CD4-positive, alpha-beta T cell (primary cell): ENCODE results near the gene DIS3L2. TPM values are rescaled to one million over a fixed set of nuclear protein-coding genes. Genes with fewer than 3 reads are reported as not detected.

ENCODE experiments used
- ATAC-seq: fragments of 200-7000 bp; cut with Tn5 transposase; one replicate; pipeline ENCODE4 v1.10.0; 2022; ENCODE audit warnings: mild to moderate bottlenecking; ENCODE audit not compliant: poor library complexity
- CTCF ChIA-PET: fragments of 350-600 bp; sonication (Branson Sonifier 250); formaldehyde crosslinking; loops from one replicate; lab custom pipeline; 2021; ENCODE audit warnings: antibody characterized with exemption, inconsistent platforms; lab: Charles Lee
- POLR2A ChIA-PET: fragments of 350-600 bp; sonication (Branson Sonifier 250); formaldehyde crosslinking; loops from one replicate; lab custom pipeline; 2021; ENCODE audit warnings: antibody characterized with exemption, inconsistent platforms; lab: Charles Lee
- DNase-seq, 14 experiments: peaks; one replicate each; pipeline ENCODE4 v3.0.0-alpha.2; 2013 to 2020; ENCODE audit warnings: mixed read lengths in 2 of 14
- H3K27ac ChIP-seq, 2 donors: one replicate each; pipeline versions ENCODE4 v1.5.1 to v1.7.0; 2013; ENCODE audit warnings: low read length in 2 of 2, low read depth in 1 of 2, mild to moderate bottlenecking in 1 of 2
- H3K27me3 ChIP-seq, 2 experiments: 1 replicate in 1 of 2; 2 replicates in 1 of 2; pipeline versions ENCODE4 v1.6.1 to v1.7.0; 2013; ENCODE audit warnings: low read length in 2 of 2, control low read depth in 1 of 2, mild to moderate bottlenecking in 1 of 2, moderate library complexity in 1 of 2; ENCODE audit not compliant: insufficient read depth in 2 of 2, control insufficient read depth in 1 of 2
- H3K36me3 ChIP-seq: one replicate; pipeline ENCODE4 v1.6.1; 2013; ENCODE audit warnings: low read length, control low read depth; ENCODE audit not compliant: insufficient read depth
- H3K4me1 ChIP-seq: one replicate; pipeline ENCODE4 v1.6.1; 2013; ENCODE audit warnings: low read length, control low read depth; ENCODE audit not compliant: insufficient read depth
- H3K4me3 ChIP-seq: one replicate; pipeline ENCODE4 v1.5.1; 2013; ENCODE audit warnings: mild to moderate bottlenecking, low read length, moderate library complexity
- H3K9me3 ChIP-seq, 2 experiments: 1 replicate in 1 of 2; 2 replicates in 1 of 2; pipeline versions ENCODE4 v1.6.1 to v1.7.0; 2013; ENCODE audit warnings: low read length in 2 of 2, mild to moderate bottlenecking in 2 of 2, control low read depth in 1 of 2, moderate library complexity in 1 of 2; ENCODE audit not compliant: control insufficient read depth in 1 of 2, insufficient read depth in 1 of 2
- H3K27ac Mint-ChIP-seq: one replicate; pipeline ENCODE4 v1.8.0; 2020; ENCODE audit warnings: mixed read lengths
- H3K27me3 Mint-ChIP-seq: one replicate; pipeline ENCODE4 v1.8.0; 2021; ENCODE audit warnings: mixed read lengths
- H3K36me3 Mint-ChIP-seq: one replicate; pipeline ENCODE4 v1.8.0; 2021; ENCODE audit warnings: low read depth, mixed read lengths
- H3K4me1 Mint-ChIP-seq: one replicate; pipeline ENCODE4 v1.8.0; 2021; ENCODE audit warnings: low read depth, mixed read lengths
- H3K4me3 Mint-ChIP-seq: one replicate; pipeline ENCODE4 v1.8.0; 2020; ENCODE audit warnings: mild to moderate bottlenecking, mixed read lengths
- H3K9me3 Mint-ChIP-seq: one replicate; pipeline ENCODE4 v1.8.0; 2020; ENCODE audit warnings: mixed read lengths
- intact Hi-C, 2 experiments: fragments of 100-400 bp; cut with DNase I in 1 of 2; cut with micrococcal nuclease in 1 of 2; formaldehyde crosslinking; loops; one replicate each; pipeline versions ENCODE4 v1.15.1 to v1.9.0; 2023 to 2025; cut with DNase I, micrococcal nuclease
- total RNA-seq, 174 experiments: library from RNA in 2 of 174; stranded (reverse) in 2 of 174; gene quantifications; one replicate each; pipeline ENCODE4 v1.2.3 and lab custom pipeline; 2021 to 2026
- TF ChIP-seq, protein P1 (sequence below): fragments of 200-600 bp; IDR thresholded peaks from one replicate; pipeline ENCODE4 v1.8.0; 2022; ENCODE audit warnings: antibody characterized with exemption, mild to moderate bottlenecking

Gene DIS3L2
- total RNA-seq, 2 experiments from 2014 or later, result 59.8 to 62.9 TPM

DNA sequence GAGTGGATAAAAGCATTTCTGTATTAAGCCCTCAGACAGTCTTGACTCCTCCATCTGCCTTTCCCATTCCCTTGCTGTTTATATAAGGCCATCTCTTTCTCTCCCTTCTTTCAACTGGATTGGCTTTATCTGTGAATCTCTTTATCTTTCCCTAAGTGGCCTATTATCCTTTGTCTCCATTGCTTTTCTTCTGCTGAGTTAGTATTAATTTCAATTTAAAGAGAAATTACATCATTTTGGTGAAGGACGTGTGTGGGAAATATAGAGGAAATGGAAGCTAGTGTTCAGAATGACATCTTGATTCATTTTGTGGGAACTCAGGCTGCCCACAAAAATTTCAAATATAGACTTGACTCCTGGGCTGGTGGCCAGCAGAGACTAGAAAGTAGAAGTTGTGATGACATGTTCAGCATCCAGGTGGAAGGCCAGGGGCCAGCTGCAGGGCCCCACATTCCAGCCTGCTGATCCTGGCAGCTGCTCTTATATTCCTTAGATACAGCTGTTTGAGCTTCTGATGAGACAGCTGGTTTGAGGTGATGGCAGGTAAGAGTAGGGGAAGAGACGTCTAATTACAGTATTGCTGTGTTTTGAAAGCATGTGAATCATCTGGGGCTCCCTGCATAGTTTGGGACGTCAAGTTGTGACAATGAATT, 52.3 kb downstream of the DIS3L2 start:
- Mint-ChIP-seq H3K9me3 (no peaks in the 10 kb centered on the region), H3K27ac (no peak overlapping the region), H3K27me3 (no peaks in the 10 kb centered on the region), H3K4me3 (no peak overlapping the region), H3K36me3 (peaks cover 11% of the 10 kb centered on the region), H3K4me1 (peaks cover 36% of the 10 kb centered on the region)
- no peaks in the 10 kb centered on the region for H3K27me3 ChIP-seq
- ChIA-PET POLR2A (interaction anchor here (0.5 kb wide), 1 partner anchor 32 kb away, joined by 4 read pairs; no protein-coding TSS in a partner anchor), CTCF (no interaction called here)
- H3K36me3 ChIP-seq, result peaks cover 30% of the 10 kb centered on the region
- H3K4me1 ChIP-seq, result no peaks in the 10 kb centered on the region
- intact Hi-C loops, result no loop called here
- no peak overlapping the region for H3K4me3 ChIP-seq
- no peaks in the 10 kb centered on the region for H3K9me3 ChIP-seq
- H3K27ac ChIP-seq, result no peak overlapping the region
- no peak for ATAC-seq
- DNase-seq, result peak in 1 of 14 experiments; percentile 5
- TF ChIP-seq, protein P1, sequence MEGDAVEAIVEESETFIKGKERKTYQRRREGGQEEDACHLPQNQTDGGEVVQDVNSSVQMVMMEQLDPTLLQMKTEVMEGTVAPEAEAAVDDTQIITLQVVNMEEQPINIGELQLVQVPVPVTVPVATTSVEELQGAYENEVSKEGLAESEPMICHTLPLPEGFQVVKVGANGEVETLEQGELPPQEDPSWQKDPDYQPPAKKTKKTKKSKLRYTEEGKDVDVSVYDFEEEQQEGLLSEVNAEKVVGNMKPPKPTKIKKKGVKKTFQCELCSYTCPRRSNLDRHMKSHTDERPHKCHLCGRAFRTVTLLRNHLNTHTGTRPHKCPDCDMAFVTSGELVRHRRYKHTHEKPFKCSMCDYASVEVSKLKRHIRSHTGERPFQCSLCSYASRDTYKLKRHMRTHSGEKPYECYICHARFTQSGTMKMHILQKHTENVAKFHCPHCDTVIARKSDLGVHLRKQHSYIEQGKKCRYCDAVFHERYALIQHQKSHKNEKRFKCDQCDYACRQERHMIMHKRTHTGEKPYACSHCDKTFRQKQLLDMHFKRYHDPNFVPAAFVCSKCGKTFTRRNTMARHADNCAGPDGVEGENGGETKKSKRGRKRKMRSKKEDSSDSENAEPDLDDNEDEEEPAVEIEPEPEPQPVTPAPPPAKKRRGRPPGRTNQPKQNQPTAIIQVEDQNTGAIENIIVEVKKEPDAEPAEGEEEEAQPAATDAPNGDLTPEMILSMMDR, result no peak

DNA sequence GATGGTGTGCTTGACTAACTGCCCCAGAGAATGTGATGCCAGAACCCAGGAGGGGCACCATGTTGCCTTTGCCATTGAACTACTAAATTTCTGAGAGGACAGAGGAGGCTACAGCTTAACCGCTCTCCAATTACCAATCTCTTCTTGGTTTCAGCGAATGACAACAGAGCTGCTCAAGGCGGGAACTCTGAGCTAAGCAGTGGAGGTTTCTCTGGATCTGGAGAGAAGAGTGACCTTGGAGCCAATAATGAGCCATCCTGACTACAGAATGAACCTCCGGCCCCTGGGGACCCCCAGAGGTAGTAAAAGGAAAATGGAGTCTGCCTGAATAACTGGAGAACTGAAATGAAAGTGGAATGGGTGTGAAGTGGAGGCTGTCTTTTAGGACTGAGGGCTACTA, 53.2 kb downstream of the DIS3L2 start:
- H3K4me3 ChIP-seq, result no peak overlapping the region
- no peaks in the 10 kb centered on the region for H3K27me3 ChIP-seq
- TF ChIP-seq, protein P1, result no peak
- CTCF ChIA-PET, result no interaction called here
- ATAC-seq, result no peak
- no peaks in the 10 kb centered on the region for H3K4me1 ChIP-seq
- Mint-ChIP-seq H3K27ac (no peak overlapping the region), H3K36me3 (peaks cover 2% of the 10 kb centered on the region), H3K27me3 (no peaks in the 10 kb centered on the region), H3K9me3 (no peaks in the 10 kb centered on the region), H3K4me1 (peaks cover 28% of the 10 kb centered on the region), H3K4me3 (no peak overlapping the region)
- POLR2A ChIA-PET, result no interaction called here
- peaks cover 37% of the 10 kb centered on the region for H3K36me3 ChIP-seq
- no peaks in the 10 kb centered on the region for H3K9me3 ChIP-seq
- intact Hi-C loops, result no loop called here
- no peak for DNase-seq
- no peak overlapping the region for H3K27ac ChIP-seq

DNA sequence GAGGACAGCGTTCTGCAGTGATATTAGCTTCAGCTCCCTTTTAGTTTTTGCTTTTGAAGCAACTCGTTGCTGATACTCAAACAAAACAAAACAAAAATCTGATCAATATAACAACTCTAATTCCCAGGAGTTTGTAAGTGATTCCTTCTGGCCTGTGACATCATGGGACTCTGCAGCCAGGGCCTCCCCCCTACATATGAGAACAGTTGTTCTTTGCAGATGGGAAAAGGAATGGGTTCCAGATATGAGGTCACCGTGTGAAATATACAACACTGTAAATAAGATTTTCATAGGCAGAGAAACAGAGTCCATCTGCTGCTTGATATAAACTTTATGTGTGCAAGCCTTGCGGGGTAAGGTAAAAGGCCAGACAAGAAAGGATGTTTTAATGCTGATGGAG, 56.7 kb downstream of the DIS3L2 start:
- Histone ChIP-seq H3K27me3 (no peaks in the 10 kb centered on the region), H3K9me3 (no peaks in the 10 kb centered on the region), H3K4me3 (no peak overlapping the region), H3K36me3 (peaks cover 65% of the 10 kb centered on the region), H3K27ac (no peak overlapping the region), H3K4me1 (no peaks in the 10 kb centered on the region)
- peaks cover 17% of the 10 kb centered on the region for H3K4me1 Mint-ChIP-seq
- ATAC-seq, result no peak
- no peaks in the 10 kb centered on the region for H3K9me3 Mint-ChIP-seq
- DNase-seq, result no peak
- ChIA-PET POLR2A (no interaction called here), CTCF (no interaction called here)
- H3K4me3 Mint-ChIP-seq, result no peak overlapping the region
- TF ChIP-seq, protein P1, result no peak
- H3K27me3 Mint-ChIP-seq, result no peaks in the 10 kb centered on the region
- intact Hi-C loops, result no loop called here
- no peak overlapping the region for H3K27ac Mint-ChIP-seq
- no peaks in the 10 kb centered on the region for H3K36me3 Mint-ChIP-seq
